Activated naive CD4-positive, alpha-beta T cell treated with Interleukin-2 at 50 U/mL for 16 hours (primary cell): Measurements from ENCODE around the gene CATSPERD.
A peak's percentile ranks its signal among the peaks of the same experiment; 100 is the strongest.

Source experiments
- DNase-seq: peaks from one replicate; pipeline ENCODE4 v3.0.0-alpha.2; 2020

The CATSPERD gene

DNA sequence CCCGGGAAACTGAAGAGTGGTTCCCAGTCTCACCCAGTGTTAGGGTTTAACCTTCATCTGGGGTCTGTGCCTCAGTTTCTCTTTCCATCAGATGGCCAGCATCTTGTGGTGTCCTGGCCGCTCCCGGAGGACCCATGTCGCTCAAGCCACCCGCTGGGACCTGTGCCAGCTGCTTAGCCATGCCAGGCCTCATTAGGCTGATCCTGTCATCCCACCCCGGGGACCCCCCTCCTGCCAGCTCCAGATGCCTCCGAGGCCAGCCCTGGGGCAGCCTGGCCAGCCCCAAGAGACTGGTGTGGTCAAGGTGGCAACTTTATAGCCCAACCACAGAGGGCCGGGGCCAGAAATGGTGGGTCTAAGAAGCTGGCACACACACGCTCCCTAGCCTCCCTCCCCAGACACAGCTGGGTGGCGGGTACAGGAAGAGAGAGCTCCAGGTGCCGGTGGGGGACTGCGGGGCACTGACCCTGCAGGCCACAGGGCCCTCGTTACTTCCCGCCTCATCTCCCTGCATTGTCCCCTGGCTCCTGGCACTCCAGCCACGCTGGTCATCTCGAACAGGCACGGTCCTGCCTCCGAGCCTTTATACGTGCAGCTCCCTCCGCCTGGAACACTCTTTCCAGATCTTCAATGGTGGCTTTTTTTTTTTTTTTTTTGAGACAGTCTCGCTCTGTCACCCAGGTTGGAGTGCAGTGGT is 87.8 kb downstream of the CATSPERD start:
- no peak for DNase-seq

DNA sequence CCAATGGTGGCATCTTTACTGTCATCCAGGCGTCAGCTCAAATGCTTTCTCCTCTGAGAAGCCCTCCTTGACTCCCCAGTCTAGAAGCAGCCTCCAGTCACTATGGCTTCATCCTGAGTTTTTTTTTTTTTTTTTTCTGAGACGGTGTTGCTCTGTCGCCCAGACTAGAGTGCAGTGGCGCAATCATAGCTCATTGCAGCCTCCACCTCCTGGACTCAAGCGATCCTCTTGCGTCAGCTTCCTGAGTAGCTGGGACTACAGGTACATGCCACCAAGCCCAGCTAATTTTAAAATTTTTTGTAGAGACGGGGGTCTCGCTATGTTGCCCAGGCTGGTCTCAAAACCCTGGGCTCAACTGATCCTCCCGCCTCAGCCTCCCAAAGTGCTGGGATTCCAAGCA is 88.6 kb downstream of the CATSPERD start:
- DNase-seq, result no peak

DNA sequence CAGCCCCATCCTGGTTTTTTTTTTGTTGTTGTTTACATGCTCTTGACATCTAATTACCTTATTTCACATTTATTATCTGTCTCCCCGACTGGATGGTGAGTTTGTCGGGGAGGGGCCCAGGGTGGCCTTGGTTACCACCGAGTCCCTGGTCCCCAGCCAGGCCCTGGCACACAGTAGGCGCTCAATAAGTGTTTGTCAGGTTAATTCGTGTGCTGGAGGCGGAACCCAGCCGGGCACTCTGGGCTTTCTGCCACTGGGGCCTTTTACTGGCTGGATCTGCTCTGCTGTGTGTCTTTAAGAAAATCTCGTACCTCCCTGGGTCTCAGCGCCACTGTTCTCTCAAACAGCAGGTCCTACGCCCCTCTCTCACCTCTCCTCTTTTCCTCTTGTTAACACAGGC is 89.0 kb downstream of the CATSPERD start:
- DNase-seq, result no peak

GRCh38 chr19:5811117-5811516 is 90.7 kb downstream of the CATSPERD start:
- no peak for DNase-seq

GRCh38 chr19:5814123-5814851 is 93.8 kb downstream of the CATSPERD start:
- no peak for DNase-seq

DNA sequence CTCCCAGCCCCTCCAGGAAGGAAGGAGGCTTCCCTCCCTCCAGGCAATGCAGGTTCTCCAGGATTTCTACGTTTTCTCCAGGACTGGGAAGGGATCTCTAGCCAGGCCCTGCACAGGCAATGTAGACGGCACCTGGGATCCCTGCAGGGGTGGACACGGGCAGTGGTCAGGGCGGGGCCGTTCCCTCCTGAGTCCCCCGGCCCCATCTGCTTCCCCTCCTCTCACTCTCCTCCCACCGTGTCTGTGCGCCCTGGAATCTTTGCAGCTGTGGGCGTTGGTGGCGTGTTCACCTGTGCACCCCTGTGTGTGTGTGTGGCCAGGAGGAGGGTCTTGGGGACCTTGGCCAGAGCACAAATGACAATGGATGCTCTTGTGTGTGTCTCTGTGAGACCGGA is 94.4 kb downstream of the CATSPERD start:
- no peak for DNase-seq

DNA sequence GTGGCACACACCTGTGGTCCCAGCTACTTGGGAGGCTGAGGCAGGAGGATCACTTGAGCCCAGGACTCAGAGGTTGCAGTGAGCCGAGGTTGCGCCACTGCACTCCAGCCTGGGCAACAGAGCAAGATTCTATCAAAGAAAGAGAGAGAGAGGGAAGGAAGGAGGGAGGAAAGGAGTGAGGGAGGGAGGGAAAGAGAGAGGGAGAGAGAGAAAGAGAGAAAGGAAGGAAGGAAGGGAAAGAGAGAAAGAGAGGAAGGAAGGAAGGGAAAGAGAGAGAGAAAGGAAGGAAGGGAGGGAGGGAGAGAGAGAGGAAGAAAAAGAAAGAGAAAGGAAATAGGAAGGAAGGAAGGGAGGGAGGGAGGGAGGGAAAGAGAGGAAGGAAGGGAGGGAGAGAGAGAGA is 96.8 kb downstream of the CATSPERD start:
- no peak for DNase-seq

DNA sequence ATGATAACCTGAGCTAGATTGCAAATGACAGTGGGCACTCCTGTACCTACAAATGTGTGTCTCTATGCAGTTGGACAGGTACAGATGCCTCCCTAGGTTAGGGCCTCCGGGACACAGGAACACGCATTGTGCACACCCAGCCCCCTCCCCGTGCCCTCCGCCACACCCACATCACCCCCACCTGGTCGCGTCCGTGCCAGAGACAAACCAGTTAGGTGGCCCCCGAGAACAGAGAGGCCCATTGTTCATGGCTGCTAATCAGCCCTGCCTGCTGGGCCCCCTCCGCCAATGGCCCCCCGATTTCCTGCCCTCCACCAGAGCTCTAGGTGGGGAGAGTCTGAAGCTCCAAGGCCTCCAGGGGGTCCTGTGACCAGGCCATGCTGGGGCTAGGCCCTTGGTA is 98.2 kb downstream of the CATSPERD start:
- no peak for DNase-seq

- no peak for DNase-seq
These were observed 100.3 kb downstream of the CATSPERD start for GRCh38 chr19:5820785-5821184.

DNA sequence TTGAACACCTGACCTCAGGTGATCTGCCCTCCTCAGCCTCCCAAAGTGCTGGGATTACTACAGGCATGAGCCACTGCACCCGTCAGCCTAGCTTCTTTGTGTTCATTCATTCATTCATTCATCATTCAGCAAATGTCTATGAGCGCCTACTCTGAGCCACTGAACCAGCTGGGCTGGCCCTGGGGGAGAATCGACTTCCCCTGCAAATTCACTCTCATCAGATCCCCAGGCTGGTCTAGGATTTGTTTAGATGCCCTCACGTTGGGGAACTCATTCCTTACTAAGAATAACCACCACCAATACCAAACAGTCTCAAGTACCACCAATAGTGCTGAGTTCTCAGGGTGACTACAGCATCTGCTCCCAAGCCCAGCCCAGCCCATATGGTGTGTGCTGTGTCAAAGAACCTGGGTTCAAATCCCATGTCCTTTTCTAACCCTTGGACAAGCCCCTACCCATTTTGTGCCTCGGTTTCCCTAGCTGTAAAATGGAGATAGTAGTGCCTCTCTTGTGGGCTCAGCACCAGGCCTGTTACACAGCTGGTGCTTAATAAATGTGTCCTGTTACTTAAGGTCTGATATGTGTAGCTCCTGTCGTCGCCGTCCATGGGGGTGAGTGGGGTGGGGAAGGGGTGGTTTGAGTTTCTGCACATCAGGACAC is 101.2 kb downstream of the CATSPERD start:
- no peak for DNase-seq

DNA sequence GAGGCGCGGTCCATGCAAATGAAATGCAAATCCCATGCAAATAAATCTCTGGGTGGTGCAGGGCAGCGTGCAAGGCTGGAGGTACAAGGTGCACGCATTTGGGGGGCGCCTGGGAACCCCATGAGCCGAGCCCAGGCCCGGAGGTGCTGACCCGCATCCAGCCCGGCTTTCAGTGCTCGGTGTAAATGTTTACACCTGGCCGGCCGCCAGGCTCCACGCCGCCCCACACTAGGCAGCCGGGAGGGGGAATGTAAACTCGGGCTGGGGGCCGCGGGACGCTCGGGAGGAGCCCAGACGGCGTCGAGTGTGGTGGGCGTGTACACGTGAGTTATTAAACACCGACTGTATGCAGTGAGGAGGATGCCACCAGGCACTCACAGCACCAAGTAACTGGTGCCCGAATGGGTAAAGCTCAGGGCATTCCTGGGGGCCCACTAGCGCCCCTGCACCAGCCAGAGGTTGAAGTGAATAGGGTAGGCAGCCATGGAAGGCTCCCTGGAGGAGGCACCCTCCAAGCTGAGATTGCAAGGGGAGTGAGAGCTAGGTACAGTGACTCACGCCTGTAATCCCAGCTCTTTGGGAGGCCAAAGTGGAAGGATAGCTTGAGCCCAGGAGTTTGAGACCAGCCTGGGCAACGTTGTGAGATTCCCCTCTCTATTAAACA is 101.9 kb downstream of the CATSPERD start:
- no peak for DNase-seq

DNA sequence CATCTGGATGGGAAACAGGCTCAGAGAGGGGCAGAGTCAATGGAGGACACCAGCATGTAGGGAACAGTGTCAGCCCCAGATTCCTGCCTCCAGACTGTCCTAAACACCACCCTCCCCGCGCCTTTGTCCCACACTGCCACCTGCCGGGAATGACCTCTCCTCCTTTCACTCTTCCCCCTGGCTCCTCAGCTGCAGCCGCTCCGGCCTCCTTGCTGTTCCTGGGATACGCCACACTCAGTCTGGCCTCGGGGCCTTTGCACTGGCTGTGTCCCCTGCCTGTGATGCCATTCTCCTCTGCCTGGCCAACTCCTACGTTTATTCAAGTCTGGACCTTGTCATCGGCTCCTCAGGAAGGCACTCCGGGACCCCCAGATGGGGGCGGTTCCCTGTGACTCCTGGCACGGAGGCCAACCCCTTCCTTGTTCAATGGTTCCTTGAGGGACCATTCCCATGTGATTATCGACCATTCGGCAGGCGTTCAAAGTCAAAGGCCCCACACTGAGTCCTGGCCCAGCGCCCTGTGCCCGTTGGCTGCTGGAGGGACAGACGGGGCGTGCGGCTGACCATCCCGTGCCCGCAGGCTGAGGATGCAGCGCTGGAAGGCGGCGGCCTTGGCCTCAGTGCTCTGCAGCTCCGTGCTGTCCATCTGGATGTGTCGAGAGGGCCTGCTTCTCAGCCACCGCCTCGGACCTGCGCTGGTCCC is 103.3 kb downstream of the CATSPERD start:
- DNase-seq, result no peak

DNA sequence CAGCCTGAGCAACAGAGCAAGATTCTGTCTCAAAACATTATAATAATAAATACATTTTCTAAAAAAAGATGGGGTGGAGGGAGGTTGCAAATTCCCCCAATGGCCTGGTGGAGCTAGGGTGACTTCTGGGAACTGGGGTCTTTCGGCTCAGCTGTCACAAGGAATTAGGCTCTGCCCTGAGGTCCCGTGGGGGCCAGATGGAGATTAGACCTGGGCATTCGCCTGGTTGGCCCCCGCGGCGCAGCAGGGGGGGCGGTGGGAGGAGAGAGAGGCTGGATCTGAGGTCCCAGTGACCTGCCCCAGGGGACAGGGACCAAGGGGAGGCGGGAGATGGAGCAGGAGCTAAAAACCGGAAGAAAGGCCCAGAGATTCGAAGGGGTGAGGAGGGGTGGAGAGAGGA is 104.3 kb downstream of the CATSPERD start:
- no peak for DNase-seq

DNA sequence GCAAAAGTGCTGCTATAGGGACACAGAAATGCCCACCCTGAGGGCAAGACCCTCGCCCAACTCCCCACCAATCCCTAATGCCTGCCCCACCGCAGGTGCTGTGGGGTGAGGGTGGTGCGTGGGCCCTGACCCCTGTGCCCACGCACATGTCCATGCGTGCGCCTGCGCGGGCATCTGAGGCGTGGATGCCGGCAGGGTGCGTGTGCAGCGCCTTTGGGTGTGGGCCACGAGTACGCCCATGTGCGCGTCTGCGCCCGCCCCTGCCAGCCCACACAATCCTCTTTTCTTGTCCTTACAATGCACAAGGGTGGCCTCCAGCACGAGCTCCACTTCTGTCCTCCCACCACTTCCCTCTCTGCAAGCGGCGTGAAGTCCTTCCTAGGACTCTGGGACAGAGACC is 104.7 kb downstream of the CATSPERD start:
- DNase-seq, result no peak

- DNase-seq, result peak; percentile 7
These were observed 106.3 kb downstream of the CATSPERD start for GRCh38 chr19:5826531-5827341.

GRCh38 chr19:5827342-5827890 is 107.0 kb downstream of the CATSPERD start:
- no peak for DNase-seq

DNA sequence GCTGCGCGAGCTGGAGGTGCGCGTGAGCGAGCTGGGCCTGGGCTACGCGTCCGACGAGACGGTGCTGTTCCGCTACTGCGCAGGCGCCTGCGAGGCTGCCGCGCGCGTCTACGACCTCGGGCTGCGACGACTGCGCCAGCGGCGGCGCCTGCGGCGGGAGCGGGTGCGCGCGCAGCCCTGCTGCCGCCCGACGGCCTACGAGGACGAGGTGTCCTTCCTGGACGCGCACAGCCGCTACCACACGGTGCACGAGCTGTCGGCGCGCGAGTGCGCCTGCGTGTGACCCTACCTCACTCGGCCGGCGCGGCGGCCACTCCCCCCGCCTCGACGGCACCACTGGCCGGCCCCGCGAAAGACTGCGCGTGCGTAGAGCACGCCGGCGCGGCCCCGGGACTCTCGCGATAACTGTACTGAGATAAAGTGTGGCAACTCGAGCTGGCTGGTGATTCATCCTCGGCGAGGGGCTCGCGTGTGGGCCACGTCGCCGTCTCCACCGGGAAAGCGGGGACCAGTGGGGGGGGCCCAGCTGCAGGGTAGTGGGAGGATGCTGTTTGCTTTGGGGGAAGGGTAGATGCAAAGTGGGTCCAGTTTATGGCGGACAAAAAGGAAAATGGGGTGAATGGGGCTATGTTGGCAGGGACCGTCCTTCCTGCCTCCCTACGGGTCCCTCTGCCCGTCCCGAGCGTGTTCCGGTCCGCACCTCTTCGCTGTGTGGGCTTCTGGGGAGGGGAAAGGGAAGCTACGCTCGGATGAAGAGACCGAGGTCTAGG is 107.6 kb downstream of the CATSPERD start:
- peak; percentile 94 for DNase-seq
